Keratinocyte (primary cell): Measurements from ENCODE around the gene TCF19. TPM values are rescaled to one million over a fixed set of nuclear protein-coding genes. Genes with fewer than 3 reads are reported as not detected.

Experiments
- DNase-seq: peaks from one replicate; pipeline ENCODE4 v3.0.0-alpha.2; 2011; ENCODE audit warnings: low read depth, missing footprints, low spot score
- FAIRE-seq: peaks from 2 replicates; lab custom pipeline; 2011; peaks lifted over from hg19 to GRCh38; lab: Jason Lieb, UNC
- H2AFZ ChIP-seq: 2 replicates; pipeline ENCODE4 v1.6.0; 2012; ENCODE audit warnings: low read length, control low read depth, inconsistent platforms; ENCODE audit not compliant: control insufficient read depth
- H3K27ac ChIP-seq: 2 replicates; pipeline ENCODE4 v1.5.1; 2011; ENCODE audit warnings: low read length; ENCODE audit not compliant: control insufficient read depth, insufficient read depth
- H3K27me3 ChIP-seq: 3 replicates; pipeline ENCODE4 v1.6.0; 2011; ENCODE audit warnings: low read length; ENCODE audit not compliant: control insufficient read depth, insufficient read depth; ENCODE audit errors: extremely low read depth
- H3K36me3 ChIP-seq, 2 experiments: 2 replicates in 1 of 2; 3 replicates in 1 of 2; pipeline ENCODE4 v1.5.1; 2011; ENCODE audit warnings: low read length in 2 of 2, mild to moderate bottlenecking in 1 of 2; ENCODE audit not compliant: control insufficient read depth in 2 of 2, insufficient read depth in 2 of 2; ENCODE audit errors: extremely low read depth in 1 of 2
- H3K4me1 ChIP-seq: 3 replicates; pipeline ENCODE4 v1.5.1; 2011; ENCODE audit warnings: low read length; ENCODE audit not compliant: control insufficient read depth, insufficient read depth; ENCODE audit errors: extremely low read depth
- H3K4me2 ChIP-seq: 3 replicates; pipeline ENCODE4 v1.6.0; 2011; ENCODE audit warnings: low read depth, low read length; ENCODE audit not compliant: control insufficient read depth, insufficient read depth; ENCODE audit errors: extremely low read depth
- H3K4me3 ChIP-seq, 3 experiments: fragments of 200-600 bp in 1 of 3; sonication (generic) in 1 of 3; 2 replicates in 2 of 3; 3 replicates in 1 of 3; pipeline ENCODE4 v1.5.1; 2011 to 2016; ENCODE audit warnings: low read length in 3 of 3, mild to moderate bottlenecking in 3 of 3, control low read depth in 2 of 3, inconsistent platforms in 1 of 3, low read depth in 1 of 3, mixed read lengths in 1 of 3, mixed run types in 1 of 3, moderate library complexity in 1 of 3; ENCODE audit not compliant: control insufficient read depth in 2 of 3, insufficient read depth in 2 of 3; ENCODE audit errors: extremely low read depth in 1 of 3
- H3K79me2 ChIP-seq: 2 replicates; pipeline ENCODE4 v1.6.0; 2012; ENCODE audit warnings: low read length; ENCODE audit not compliant: control insufficient read depth, insufficient read depth
- H3K9ac ChIP-seq: 3 replicates; pipeline ENCODE4 v1.6.0; 2011; ENCODE audit warnings: low read length; ENCODE audit not compliant: control insufficient read depth, insufficient read depth; ENCODE audit errors: extremely low read depth
- H3K9me1 ChIP-seq: 3 replicates; pipeline ENCODE4 v1.6.0; 2011; ENCODE audit warnings: low read length; ENCODE audit not compliant: control insufficient read depth, insufficient read depth; ENCODE audit errors: extremely low read depth
- H3K9me3 ChIP-seq: 2 replicates; pipeline ENCODE4 v1.5.1; 2012; ENCODE audit warnings: low read depth, low read length; ENCODE audit not compliant: control insufficient read depth
- H4K20me1 ChIP-seq: 3 replicates; pipeline ENCODE4 v1.6.0; 2011; ENCODE audit warnings: low read length; ENCODE audit not compliant: control insufficient read depth, insufficient read depth; ENCODE audit errors: extremely low read depth
- EZH2 ChIP-seq: IDR thresholded peaks from one replicate; pipeline ENCODE4 v1.6.1; 2012; ENCODE audit warnings: inconsistent platforms, mild to moderate bottlenecking, low read length, moderate library complexity
- dilution Hi-C: fragments of 300-500 bp; cut with MboI; formaldehyde crosslinking; loops from one replicate; pipeline ENCODE4 v1.7.0; 2020; ENCODE audit warnings: low sequenced_read_pairs; ENCODE audit not compliant: extremely low pct_ligation_motif_present
- polyA plus RNA-seq, 5 experiments: library from polyadenylated mRNA; depleted of rRNA in 3 of 5; stranded (reverse) in 3 of 5; stranded (forward) in 1 of 5; unstranded in 1 of 5; fragments of >200 nt; gene quantifications; 1 replicate in 1 of 5; 2 replicates in 3 of 5; 3 replicates in 1 of 5; pipeline versions ENCODE4 v1.2.1 to v1.2.3, GENCODE V29; 2011 to 2012; ENCODE audit warnings: missing spikeins in 2 of 5, low read depth in 1 of 5, low replicate concordance in 1 of 5
- TF ChIP-seq, protein P1 (sequence below), 3 experiments: IDR thresholded peaks in 1 of 3; conservative IDR thresholded peaks in 1 of 3; optimal IDR thresholded peaks in 1 of 3; 2 replicates in 2 of 3; 3 replicates in 1 of 3; pipeline versions ENCODE3 to v1.5.1; 2011; ENCODE audit warnings: low read length in 3 of 3, mild to moderate bottlenecking in 3 of 3, moderate library complexity in 2 of 3, control low read depth in 1 of 3, inconsistent platforms in 1 of 3; ENCODE audit not compliant: insufficient read depth in 2 of 3; ENCODE audit errors: extremely low read depth in 1 of 3

The TCF19 gene
- polyA plus RNA-seq, 1 donor (not counting 4 experiments of a cell fraction or from before 2014, with no cell fraction given): 7.4 TPM

DNA sequence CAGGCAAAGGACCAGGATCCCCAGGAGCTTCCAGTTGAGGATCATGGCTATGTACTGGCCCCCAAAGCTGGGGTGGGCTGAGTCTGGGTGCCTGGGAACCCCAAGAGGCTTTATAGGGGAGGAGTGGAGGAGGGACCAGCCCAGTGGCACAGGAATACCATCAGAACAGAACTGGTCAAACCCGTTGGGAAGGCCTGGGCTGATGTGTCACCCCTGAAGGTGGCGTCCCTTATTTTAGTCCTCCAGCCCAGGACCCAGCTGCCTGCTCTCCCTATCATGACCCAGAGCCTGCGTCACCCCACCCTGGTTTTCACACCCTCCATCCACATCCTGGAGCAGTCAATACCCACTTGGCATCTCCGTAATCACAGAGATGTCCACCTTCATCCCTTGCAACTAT is 19.4 kb upstream of the TCF19 start, which contains the start of gene PSORS1C2:
PSORS1C2 (minus strand) TSS at position 85 of the 400 bp plus-strand sequence; CDS start at position 45, 40 bp downstream.
- H3K27ac ChIP-seq: no peak within 1 kb of the TSS
- H3K9me1 ChIP-seq: no peaks in the 10 kb centered on the region
- no peak within 1 kb of the TSS for H3K4me3 ChIP-seq
- H3K9ac ChIP-seq: no peak within 1 kb of the TSS
- DNase-seq: no peak
- no peak within 1 kb of the TSS for H2AFZ ChIP-seq
- H3K36me3 ChIP-seq: peaks cover 0 to 3% of the 10 kb centered on the region in 2 experiments
- H3K27me3 ChIP-seq: no peaks in the 10 kb centered on the region
- no peaks in the 10 kb centered on the region for H3K9me3 ChIP-seq
- peaks cover 10% of the 10 kb centered on the region for H3K4me1 ChIP-seq
- no peaks in the 10 kb centered on the region for H4K20me1 ChIP-seq
- TF ChIP-seq, protein P1, sequence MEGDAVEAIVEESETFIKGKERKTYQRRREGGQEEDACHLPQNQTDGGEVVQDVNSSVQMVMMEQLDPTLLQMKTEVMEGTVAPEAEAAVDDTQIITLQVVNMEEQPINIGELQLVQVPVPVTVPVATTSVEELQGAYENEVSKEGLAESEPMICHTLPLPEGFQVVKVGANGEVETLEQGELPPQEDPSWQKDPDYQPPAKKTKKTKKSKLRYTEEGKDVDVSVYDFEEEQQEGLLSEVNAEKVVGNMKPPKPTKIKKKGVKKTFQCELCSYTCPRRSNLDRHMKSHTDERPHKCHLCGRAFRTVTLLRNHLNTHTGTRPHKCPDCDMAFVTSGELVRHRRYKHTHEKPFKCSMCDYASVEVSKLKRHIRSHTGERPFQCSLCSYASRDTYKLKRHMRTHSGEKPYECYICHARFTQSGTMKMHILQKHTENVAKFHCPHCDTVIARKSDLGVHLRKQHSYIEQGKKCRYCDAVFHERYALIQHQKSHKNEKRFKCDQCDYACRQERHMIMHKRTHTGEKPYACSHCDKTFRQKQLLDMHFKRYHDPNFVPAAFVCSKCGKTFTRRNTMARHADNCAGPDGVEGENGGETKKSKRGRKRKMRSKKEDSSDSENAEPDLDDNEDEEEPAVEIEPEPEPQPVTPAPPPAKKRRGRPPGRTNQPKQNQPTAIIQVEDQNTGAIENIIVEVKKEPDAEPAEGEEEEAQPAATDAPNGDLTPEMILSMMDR (optimal IDR thresholded peaks at IDR 0.05 in 1 of 3, IDR thresholded peaks at IDR 0.05 in 1 of 3, conservative IDR thresholded peaks at IDR 0.05 in 1 of 3; ENCODE audit: extremely low read depth in 1 of 3, insufficient read depth in 2 of 3, low read length in 3 of 3): no peak
- no peak for TF ChIP-seq EZH2
- H3K4me2 ChIP-seq: peak within 1 kb of the TSS; percentile 84
- no peak for FAIRE-seq
- dilution Hi-C loops: no loop called here
- H3K79me2 ChIP-seq: no peaks in the 10 kb centered on the region

DNA sequence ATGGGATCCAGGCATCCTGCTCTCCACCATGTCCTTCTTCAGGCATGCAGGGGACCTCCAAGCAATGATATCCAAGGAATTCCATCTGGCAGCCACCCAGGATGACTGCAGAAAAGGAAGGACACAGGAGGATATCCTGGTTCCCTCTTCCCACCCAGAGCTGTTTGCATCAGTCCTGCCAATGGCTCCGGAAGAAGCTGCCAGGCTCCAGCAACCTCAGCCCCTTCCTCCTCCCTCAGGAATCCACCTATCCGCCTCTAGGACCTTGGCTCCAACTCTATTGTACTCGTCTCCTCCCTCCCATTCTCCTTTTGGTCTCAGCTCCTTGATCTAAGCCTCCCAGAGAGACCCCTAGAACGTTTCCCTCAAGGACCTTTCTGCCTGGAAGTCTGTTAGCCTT is 18.8 kb upstream of the TCF19 start:
- Histone ChIP-seq H3K36me3 (peaks cover under 1 to 3% of the 10 kb centered on the region in 2 experiments), H3K9me1 (no peaks in the 10 kb centered on the region), H3K27me3 (no peaks in the 10 kb centered on the region), H3K9ac (no peak overlapping the region), H3K4me2 (no peak overlapping the region), H2AFZ (no peak overlapping the region), H3K4me1 (peaks cover 10% of the 10 kb centered on the region), H4K20me1 (no peaks in the 10 kb centered on the region), H3K4me3 (no peak overlapping the region), H3K79me2 (no peaks in the 10 kb centered on the region), H3K27ac (no peak overlapping the region), H3K9me3 (no peaks in the 10 kb centered on the region)
- dilution Hi-C loops: no loop called here
- no peak for TF ChIP-seq EZH2
- TF ChIP-seq, protein P1 (optimal IDR thresholded peaks at IDR 0.05 in 1 of 3, IDR thresholded peaks at IDR 0.05 in 1 of 3, conservative IDR thresholded peaks at IDR 0.05 in 1 of 3; ENCODE audit: extremely low read depth in 1 of 3, insufficient read depth in 2 of 3, low read length in 3 of 3): no peak
- FAIRE-seq (peak; percentile 44), DNase-seq (no peak)
